ENCODE measurements around the gene KMT2A.
"Not testable (repeated sequence)": the region's sequence is repeated elsewhere in the genome, so short reads cannot be mapped to it uniquely, and the experiment has no call there.

Gene KMT2A

DNA sequence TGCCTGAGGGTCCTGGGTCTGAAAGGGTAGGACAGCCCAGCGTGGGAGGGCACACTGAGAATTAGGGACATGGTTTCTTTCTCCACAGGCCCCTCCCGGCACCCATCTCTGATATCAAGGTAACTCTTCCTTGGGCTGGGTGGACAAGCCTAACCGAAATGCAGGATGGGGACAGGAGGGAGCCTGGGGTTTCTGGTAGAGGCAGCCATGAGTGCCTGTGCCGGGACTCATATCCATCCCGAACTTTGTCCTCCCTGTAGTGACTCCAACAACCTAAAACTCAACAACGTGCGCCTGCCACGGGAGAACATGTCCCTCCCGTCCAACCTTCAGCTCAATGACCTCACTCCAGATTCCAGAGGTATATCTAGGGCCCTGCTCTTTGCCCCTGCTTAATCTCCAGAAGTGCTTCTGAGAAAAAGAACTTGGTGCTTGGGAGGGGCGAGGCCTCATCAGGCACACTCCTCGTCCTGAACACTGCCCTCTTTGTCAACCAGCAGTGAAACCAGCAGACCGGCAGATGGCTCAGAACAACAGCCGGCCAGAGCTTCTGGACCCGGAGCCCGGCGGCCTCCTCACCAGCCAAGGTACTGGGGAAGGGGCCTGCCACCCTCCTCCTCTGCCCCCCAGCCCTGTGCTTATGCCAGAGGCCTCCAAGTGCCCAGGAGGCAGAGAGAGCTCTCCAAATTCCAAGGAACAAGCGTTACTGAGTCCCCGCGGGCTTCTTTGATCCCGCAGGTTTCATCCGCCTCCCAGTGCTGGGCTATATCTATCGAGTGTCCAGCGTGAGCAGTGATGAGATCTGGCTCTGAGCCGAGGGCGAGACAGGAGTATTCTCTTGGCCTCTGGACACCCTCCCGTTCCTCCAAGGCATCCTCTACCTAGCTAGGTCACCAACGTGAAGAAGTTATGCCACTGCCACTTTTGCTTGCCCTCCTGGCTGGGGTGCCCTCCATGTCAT, 97.8 kb downstream of the KMT2A start:
- DNase-seq (ENCODE audit: low read depth), result no peak

DNA sequence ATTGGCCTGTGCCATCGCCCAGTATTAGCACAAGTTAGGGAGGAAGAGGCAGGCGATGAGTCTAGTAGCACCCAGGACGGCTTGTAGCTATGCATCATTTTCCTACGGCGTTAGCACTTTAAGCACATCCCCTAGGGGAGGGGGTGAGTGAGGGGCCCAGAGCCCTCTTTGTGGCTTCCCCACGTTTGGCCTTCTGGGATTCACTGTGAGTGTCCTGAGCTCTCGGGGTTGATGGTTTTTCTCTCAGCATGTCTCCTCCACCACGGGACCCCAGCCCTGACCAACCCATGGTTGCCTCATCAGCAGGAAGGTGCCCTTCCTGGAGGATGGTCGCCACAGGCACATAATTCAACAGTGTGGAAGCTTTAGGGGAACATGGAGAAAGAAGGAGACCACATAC, 99.0 kb downstream of the KMT2A start:
- no peak for DNase-seq (ENCODE audit: low read depth)

GRCh38 chr11:118536726-118537125, 100.4 kb downstream of the KMT2A start:
- DNase-seq (ENCODE audit: low read depth), result no peak

- DNase-seq (ENCODE audit: low read depth), result no peak
Observed at GRCh38 chr11:118537409-118537980, 101.2 kb downstream of the KMT2A start.

DNA sequence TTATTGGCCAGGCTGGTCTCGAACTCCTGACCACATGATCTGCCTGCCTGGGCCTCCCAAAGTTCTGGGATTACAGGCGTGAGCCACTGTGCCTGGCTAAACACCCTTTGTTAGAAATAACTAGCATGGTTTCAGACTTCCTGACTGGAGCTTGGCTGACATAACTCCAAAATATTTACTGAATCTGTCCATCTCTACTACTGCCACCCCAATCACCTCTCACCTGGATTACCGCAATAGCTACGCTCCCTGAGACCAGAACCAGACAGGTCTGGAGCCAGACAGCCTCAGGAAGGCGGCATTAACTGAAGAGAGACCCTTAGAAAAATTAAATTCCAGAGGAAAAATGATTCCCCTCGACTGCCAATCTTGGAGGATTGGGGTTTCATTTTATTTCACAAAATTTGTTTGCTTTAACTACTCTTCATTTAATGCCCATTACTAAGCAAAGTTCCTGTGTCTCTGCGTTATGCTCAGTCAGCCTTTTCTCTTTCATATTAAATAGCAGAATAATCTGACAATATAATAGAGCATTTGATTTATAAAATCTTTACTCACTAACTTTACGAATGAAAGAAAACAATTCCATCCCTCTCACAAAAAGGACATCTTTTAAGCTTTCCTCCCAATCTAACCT, 107.8 kb downstream of the KMT2A start:
- DNase-seq (ENCODE audit: low read depth), result no peak

- DNase-seq (ENCODE audit: low read depth), result no peak
Observed at GRCh38 chr11:118544647-118545010, 108.3 kb downstream of the KMT2A start.

- no peak for DNase-seq (ENCODE audit: low read depth)
Observed at GRCh38 chr11:118545533-118545932, 109.2 kb downstream of the KMT2A start.

GRCh38 chr11:118547132-118547531, 110.8 kb downstream of the KMT2A start:
- no peak for DNase-seq (ENCODE audit: low read depth)

- DNase-seq (ENCODE audit: low read depth), result no peak
Observed at GRCh38 chr11:118552341-118552740, 116.0 kb downstream of the KMT2A start.

GRCh38 chr11:118560806-118561205, 124.5 kb downstream of the KMT2A start:
- DNase-seq (ENCODE audit: low read depth), result no peak

- DNase-seq (ENCODE audit: low read depth), result no peak
Observed at GRCh38 chr11:118565051-118565450, 128.8 kb downstream of the KMT2A start.

GRCh38 chr11:118569670-118570069, 133.4 kb downstream of the KMT2A start:
- DNase-seq (ENCODE audit: low read depth), result no peak

DNA sequence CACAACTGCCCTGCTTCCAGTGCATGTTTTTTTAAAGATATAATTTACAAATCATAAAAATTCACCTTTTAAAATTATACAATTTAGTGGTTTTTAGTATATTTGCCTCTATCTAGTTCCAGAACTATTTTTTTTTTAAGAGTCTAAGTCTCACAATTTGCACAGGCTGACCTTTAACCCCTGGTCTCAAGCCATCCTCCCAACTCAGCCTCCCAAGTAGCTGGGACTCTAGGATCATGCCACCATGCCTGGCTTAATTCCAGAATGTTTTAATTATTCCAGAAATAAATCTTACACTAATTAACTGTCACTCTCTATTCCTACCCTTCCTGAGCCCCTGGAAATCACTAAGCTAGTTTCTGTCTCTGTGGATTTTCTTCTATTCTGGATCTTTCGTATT, 134.5 kb downstream of the KMT2A start:
- DNase-seq (ENCODE audit: low read depth), result no peak

DNA sequence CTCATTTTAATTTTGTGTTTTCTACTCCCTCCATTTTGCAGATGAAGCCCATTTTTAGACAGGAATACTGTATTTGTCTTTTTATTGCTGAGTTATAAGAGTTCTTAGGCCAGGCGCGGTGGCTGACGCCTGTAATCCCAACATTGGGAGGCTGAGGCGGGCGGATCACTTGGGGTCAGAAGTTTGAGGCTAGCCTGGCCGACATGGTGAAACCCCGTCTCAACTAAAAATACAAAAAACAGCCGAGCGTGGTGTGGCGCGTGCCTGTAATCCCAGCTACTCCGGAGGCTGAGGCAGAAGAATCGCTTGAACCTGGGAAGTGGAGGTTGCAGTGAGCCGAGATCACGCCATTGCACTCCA, 135.4 kb downstream of the KMT2A start:
- not testable (repeated sequence) for DNase-seq (ENCODE audit: low read depth)

DNA sequence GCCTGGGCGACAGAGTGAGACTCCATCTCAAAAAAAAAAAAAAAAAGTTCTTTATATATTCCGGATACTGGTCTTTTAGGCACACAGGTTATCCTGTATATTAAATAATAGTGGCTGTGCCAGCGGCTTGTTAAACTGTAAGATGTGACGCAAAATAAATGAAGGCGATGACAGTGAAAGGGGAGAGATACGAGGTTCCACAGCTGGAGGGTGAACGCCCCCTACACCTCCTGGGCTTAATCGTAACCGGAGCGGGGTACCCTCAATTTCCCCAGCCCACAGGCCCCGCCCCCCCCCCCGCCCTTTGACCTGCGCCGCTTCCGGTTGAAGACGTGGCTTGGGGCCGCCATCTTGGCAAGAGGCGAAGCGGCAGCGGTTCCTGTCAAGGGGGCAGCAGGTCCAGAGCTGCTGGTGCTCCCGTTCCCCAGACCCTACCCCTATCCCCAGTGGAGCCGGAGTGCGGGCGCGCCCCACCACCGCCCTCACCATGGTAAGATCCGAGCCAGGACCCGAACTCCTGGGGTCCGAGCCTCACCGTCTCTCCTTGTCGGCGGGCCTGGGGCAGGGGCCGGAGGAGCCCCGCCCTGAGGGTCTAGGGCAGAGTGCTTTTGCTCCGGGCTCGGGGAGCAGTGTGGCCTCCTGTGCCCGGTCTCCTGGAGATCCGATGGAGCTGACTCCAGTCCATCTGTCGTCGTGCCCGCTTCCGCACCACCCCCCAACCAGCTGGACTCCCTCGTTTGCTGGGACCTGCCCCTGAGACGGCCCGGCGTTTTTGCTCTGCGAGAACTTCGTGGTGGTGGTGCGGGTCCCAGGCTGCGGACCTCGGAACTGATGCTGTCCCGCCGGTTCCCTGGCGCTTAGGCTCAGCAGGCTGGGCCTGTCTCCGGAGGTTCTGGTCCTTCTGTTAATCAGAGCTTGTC, 136.0 kb downstream of the KMT2A start, which contains the start of gene ARCN1:
TSS of gene ARCN1 (plus strand) at position 349 of the 920 bp plus-strand sequence. CDS start at position 488, 139 bp downstream.
- DNase-seq (ENCODE audit: low read depth), result peak; percentile 69

DNA sequence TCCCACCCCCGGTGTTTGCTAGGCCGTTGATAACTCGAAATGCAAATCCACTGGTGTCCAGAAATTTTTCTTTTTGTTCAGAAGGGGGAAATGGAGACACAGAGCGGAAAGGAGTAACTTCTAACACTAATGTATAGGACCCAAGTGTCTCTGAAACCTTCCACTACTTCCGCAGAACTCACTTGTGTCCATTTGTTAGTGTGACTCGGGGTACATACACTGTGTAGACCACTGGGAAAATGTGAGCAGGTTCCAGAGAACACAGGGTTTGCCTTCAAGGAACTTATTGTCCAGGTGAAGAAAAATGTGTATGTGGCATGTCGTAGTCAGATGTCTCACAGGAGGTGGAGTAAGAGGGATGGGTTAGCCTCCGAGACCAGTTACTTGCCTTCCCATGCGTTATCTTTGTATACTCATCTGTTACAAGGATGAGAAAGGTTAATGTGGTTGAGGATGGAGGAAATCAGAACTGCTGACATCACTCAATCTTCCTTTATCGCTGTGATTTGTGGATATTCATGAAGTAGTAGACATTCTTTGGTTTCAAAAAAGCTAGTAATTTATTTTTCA, 136.8 kb downstream of the KMT2A start:
- DNase-seq (ENCODE audit: low read depth), result no peak

- DNase-seq (ENCODE audit: low read depth), result no peak
Observed at GRCh38 chr11:118574636-118575035, 138.3 kb downstream of the KMT2A start.

Data from stimulated activated CD8-positive, alpha-beta memory T cell treated with anti-CD3 and anti-CD28 coated beads, Interleukin-12 subunit alpha, Interleukin-12 subunit beta, amount 100 ng/mL, for 4 hours (primary cell).